GM21360 (cell line): ENCODE measurements around the gene XPR1.
A peak's percentile ranks its signal among the peaks of the same experiment; 100 is the strongest.

Experiments
- ATAC-seq: cut with Tn5 transposase; IDR thresholded peaks from one replicate; pipeline ENCODE4 v1.9.1; 2021; ENCODE audit warnings: mild to moderate bottlenecking, moderate library complexity; ENCODE audit not compliant: unreplicated experiment

The XPR1 gene

DNA sequence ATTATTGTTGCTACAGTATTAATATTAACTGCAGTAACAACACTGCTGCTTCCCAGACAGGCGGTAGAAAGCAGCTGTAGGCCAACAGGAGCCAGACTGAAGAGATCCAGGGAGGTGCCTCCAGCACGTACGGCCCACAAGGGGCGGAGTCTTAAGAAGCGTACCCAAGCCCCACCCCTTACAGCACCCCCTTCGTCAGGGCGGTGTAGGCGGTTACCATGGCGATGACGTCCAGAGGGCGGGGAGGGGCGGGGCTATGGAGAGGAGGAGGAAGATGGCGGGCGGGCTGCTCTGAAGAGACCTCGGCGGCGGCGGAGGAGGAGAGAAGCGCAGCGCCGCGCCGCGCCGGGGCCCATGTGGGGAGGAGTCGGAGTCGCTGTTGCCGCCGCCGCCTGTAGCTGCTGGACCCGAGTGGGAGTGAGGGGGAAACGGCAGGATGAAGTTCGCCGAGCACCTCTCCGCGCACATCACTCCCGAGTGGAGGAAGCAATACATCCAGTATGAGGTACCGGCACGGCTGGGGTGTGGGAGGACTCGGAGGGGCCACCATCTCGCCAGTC, at the start of gene XPR1:
Gene XPR1 (plus strand): TSS at position 257 of the 560 bp plus-strand sequence. CDS start 180 bp downstream, at position 437.
- ATAC-seq: peak; percentile 95

GRCh38 chr1:180584869-180585268, 47.0 kb upstream of the XPR1 start:
- ATAC-seq: no peak

DNA sequence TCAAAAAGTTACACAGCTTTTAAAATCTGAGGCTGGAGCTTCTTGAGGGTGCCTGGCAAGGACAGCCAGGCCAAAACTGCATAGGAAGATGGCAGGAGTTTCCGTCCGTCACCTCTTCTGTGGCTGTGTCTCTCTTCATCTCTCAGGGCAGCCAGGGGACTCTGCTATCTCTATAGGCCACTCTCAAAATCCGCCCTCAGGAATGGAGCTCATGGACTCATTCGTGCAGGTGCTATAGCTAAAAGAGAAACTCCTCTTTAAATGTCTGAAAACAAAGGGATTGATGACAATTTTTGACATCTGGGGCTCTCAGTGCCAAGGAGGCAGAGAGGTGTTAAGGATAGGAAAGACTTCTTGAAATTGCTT, 45.8 kb upstream of the XPR1 start:
- no peak for ATAC-seq

GRCh38 chr1:180586671-180587155, 45.1 kb upstream of the XPR1 start:
- ATAC-seq: no peak

- ATAC-seq: no peak
Observed at GRCh38 chr1:180588121-180588520, 43.7 kb upstream of the XPR1 start.

DNA sequence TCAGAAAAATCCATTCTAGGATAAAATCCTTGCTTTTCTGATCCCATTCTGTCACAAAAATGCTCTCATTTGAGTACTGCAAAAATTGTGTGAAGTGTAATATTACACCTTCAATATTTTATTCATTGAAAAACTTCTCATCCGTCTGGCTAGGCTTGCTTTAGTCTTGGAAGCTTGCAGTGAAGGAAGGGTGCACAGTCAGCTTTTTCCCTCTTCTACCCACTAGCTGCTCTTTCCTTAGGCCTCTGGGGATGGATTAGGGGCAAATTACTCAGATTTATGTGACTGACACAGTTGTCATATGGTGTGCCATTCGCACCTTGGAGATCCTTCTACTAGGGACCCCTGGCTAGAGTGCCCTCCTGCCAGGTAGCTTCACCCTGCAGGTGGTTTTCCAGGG, 40.9 kb upstream of the XPR1 start:
- no peak for ATAC-seq

DNA sequence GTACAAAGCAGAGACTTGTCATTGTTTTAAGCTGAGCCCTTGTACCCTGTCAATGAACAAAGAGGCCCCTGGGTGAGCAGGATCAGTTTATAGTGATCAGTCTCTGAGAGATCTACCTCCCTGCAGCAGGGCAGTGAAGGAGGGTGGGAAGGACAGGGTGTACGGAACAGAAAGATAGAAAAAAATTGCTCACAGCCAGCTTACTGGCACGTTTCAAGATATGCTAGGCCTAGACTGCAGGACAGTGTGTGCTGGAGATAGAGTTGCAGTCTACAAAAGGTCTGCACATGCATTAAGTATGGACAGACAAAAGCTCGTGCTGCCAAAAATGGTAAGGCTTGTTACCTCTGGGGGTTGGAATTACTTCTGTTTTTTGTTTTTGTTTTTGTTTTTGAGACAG, 38.4 kb upstream of the XPR1 start:
- ATAC-seq: no peak

DNA sequence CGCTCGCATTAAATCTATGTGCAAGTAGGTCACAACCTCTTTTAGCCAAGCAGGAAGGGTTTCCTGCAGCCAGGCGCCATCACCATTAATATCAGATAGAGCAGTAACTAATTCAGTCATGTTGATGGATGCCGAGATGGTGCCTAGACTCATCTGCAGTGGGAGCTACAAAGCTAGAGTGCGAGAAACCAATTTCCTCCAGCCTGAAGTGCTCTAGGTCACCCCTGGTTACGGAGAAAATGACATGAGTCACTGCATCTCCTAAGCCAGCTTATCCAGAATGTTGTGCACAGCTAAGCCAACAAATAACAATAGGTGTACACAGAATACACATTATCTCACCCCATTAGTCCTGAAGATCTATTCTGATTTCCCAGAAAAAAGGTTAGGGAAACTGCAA, 37.1 kb upstream of the XPR1 start:
- ATAC-seq: no peak

DNA sequence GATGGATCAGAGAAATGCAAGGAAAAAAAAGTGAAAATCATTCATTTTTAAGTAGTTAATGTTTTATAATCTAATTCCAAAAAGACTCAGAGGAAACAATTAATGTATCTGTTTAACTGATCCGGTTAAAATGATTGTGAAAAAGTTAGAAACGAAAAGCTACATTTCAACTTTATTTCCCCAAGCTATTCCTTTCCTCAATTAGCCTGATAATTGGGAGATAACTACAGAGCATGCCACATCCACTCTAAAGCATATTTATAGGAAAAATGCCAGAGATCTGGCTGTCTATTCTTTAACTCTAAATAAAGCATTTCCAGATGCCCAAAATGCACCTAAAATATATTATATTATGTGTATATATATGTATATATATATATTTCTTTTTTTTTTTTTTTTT, 35.9 kb upstream of the XPR1 start:
- ATAC-seq: no peak

DNA sequence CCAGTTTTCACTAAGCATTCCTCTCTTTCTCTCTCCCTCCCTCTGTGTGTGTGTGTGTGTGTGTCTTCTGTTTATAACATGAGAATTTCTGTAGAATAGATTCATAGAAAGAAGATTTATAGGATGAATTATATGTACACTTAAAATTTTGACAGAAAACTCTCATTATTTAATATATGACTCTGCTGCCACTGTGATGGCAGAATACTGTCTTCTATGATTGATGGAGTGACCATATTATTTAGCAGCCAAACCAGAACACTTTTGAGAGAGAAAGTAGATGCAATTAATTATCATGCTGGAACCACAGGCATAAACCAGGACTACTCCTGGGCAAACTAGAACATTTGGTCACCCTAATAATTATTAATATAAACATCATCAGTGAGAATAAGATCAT, 34.3 kb upstream of the XPR1 start:
- ATAC-seq: no peak

DNA sequence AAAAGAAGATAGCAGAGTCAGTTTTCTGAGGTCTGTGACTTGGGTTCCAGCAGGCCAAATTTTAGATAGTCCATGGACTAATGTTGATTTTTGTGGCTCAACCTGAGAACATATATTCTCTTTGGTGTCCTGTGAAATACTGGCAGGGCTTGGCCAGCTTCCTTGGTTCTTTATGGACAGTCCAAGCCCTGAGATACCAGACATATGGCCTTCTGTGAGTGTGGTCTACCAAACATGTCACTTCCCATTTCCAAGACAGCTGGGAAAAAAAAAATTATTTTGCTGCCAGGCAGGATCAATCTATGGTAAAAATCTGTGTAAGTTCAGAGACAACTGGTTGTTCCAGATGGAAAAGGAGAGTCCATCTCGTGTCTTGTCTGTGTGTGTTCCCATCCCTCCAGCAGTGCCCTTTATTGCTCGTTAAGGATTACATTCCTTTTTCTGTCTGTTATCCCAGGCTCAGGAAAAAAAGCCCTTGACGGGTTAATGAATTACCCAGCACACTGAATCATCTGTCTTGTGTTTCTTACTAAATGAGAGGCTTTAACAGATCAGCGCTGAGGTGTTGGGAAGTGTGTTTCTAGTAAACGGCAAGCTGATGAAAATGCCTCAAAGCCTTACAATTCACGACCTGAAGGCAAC, 33.4 kb upstream of the XPR1 start:
- no peak for ATAC-seq

DNA sequence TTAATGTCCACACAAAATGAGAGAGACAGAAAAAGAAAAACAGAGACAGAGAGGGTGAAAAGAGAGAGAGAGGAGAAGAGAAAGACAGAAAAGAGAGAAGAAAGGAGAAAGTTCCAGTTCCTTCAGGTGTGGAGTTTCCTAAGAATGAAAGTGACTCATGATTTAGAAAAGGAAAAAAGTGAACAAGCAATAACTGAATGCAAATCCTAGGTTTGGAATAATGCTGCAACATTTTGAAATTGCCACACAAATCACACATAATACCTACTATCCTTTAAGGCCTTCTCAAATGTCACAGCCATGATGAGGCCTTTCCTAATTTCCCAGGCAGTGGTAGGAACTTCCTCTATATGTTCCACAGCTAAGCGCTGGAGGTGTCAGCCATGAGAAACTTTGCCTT, 31.5 kb upstream of the XPR1 start:
- ATAC-seq: no peak

DNA sequence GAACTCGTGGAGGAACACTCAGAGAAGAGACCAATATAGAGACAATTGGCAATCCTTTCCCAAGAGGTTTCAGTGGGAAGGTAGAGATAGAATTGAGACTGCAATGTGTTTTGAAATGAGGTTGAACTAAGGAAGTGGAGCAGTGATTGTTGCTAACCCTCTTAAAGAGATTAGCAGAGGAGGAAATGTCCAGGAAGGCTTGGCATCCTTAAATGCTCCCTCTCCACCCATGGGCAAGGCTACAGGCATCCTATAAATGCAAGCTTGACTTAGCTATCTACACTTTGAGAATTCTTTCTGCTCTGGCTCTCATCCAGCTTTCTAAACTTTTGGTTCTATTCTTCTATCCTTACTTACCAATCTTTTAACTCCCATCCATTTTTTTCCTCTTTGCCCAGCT, 30.3 kb upstream of the XPR1 start:
- no peak for ATAC-seq

- ATAC-seq: no peak
Observed at GRCh38 chr1:180603223-180603849, 28.5 kb upstream of the XPR1 start.

DNA sequence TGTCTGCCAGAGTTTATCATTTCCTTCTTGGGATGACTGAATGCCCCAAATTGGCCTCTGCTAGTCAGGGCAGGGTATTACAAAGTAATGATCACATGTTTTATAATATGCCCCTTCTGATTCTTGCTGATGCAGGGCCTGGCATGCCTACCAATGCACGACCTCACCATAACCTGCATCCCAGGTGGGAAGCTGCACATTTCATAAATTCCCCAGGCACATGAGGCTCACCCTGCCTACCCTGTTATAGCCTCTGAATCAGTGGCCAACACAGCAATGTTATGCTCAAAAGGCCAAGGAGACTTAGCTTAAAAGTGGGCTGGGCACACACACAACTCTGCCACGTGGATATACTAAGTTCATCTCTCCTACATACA, 28.0 kb upstream of the XPR1 start:
- ATAC-seq: no peak

- no peak for ATAC-seq
Observed at GRCh38 chr1:180606155-180606554, 25.7 kb upstream of the XPR1 start.

DNA sequence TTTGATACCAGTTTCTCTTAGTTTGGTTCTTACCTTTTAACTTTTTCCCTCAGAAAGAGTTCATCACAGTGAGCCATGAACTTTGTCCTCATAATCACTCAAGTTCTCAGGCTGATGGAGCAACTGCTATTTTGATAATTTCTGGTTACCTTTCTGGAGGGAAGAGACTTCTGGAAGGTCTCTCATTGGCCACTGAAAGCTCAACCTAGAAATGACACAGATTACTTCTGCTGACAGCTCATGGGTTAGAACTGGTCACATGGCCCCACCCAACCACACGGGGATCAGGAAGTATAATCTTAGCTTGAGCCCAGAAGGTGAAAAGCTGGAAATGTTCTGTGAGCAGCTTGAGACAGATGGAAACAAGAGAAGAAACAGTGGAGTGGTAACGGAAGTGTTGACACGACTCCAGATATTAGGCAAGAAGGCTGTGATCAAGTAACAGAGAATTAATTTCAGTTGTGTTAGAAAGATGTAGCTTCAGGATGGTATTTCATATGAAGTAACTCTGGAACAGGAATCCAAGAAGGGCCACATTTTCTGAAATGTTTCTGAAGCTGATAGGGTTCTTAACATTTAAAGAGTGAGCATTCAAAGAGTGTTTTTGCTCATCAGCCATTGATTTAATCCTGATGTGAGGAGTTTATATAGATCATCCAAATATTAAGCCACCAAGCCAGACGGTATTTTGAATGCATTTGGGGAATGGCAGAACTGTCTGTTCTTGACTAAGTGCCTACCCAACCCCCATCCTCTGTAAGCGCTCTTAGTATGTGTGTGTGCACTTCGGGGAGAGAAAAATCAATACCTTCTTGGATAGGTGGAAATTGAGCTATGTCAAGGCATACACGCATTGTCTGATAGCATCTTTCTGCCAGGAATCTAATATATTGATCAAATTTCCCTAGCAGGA, 21.9 kb upstream of the XPR1 start:
- no peak for ATAC-seq

DNA sequence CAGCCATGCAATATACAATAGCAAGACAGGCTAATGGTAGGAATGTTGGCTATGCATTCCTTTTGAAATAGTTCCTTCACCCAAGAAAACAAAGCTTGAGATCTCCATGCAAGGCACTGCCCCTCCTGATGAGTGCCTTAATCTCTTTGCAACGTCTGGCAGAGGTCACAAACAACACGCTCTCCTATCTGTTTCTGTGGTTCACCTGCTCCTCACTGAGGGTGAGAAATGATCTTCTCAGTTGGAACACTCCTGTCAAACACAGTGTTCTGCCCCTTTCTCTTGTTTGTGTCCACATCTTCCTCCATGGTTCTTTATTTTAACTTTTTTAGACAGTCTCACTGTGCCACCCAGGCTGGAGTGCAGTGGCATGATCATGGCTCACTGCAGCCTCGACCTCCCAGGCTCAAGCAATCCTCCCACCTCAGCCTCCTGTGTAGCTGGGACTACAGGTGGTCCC, 21.2 kb upstream of the XPR1 start:
- no peak for ATAC-seq

DNA sequence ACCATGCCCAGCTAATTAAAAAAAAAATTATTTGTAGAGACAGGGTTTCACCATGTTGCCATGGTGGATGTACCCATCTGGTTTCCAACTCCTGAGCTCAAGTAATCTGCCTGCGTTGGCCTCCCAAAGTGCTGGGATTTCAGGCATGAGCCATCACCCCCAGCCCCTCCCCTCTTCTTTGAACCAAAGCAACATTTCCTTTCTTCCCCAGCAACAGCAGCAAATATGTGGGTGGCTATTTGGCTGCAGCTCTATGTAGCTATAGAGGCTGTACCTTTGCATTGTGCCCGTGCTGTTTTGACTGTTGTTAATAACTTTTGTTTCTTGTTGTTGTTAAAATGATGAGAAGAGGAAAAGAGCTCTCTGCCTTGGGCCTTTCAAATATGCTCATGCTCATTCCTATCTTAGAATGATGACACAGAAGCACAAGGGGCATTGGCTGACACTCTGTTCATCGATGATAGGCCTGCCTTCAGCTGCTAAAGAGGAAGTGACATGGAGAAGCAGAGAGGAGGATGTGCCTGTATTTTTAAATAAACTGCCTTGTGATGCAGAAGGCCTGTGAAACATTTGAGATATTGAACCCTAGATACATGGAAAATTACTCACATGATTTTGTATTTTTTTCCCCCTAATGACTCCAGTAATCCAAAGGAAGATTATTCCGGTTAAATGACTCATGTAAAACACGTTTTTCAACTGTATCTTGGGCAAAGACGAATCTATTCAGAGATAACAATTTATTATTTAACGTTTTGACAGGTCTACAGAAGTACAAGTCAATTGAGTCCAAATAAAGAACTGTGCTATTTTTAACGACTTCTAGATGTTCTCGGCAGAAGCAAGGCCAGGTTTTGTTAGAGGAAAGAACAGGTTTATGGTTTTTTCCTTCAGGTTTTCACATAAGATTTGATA, 20.5 kb upstream of the XPR1 start:
- ATAC-seq: no peak

DNA sequence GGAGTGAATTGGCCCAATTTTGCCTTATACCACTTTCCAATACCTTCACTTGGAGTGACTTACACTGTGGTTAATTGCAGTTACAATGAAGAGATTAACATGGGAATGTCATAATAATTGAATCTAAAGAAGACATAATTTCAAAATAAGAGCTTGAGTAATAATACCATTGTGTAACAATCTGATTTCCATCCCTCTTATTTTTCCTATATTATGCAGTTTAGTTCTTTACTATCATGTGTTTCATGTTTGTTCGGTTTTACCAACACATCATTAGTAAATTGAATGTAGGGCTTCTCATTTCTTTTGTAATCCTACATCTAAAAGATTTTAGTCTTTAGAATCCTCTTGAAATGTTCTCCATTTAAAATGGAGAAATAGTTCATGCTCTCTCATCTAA, 19.2 kb upstream of the XPR1 start:
- no peak for ATAC-seq
